Smooth muscle cell (in vitro differentiated cells): ENCODE data around the gene POMZP3. TPM values are rescaled to one million over a fixed set of nuclear protein-coding genes. Genes with fewer than 3 reads are reported as not detected.
"Not testable (repeated sequence)": the region's sequence is repeated elsewhere in the genome, so short reads cannot be mapped to it uniquely, and the experiment has no call there.

Source experiments
- DNase-seq: peaks from one replicate; lab custom pipeline; 2025; ENCODE audit not compliant: unreplicated experiment; lab: John Stamatoyannopoulos, UW
- H2AFZ ChIP-seq: fragments of 200-600 bp; sonication (generic); 2 replicates; pipeline ENCODE4 v1.6.0; 2016; ENCODE audit warnings: antibody characterized with exemption, low read depth, mild to moderate bottlenecking
- H3F3A ChIP-seq: fragments of 200-600 bp; sonication (generic); 2 replicates; pipeline ENCODE4 v1.6.0; 2017; ENCODE audit warnings: antibody characterized with exemption, low read depth
- H3K27ac ChIP-seq: fragments of 200-600 bp; sonication (generic); 2 replicates; pipeline ENCODE4 v1.5.1; 2016; ENCODE audit warnings: low read depth, mild to moderate bottlenecking
- H3K27me3 ChIP-seq: fragments of 200-600 bp; sonication (generic); 2 replicates; pipeline ENCODE4 v1.6.1; 2016; ENCODE audit warnings: low read depth, mild to moderate bottlenecking
- H3K36me3 ChIP-seq: fragments of 200-600 bp; sonication (generic); 2 replicates; pipeline ENCODE4 v1.5.1; 2016; ENCODE audit warnings: low read depth
- H3K4me1 ChIP-seq: fragments of 200-600 bp; sonication (generic); 2 replicates; pipeline ENCODE4 v1.5.1; 2016; ENCODE audit warnings: low read depth
- H3K4me2 ChIP-seq: fragments of 200-600 bp; sonication (generic); 2 replicates; pipeline ENCODE4 v1.6.0; 2016; ENCODE audit warnings: mild to moderate bottlenecking
- H3K4me3 ChIP-seq: fragments of 200-600 bp; sonication (generic); 2 replicates; pipeline ENCODE4 v1.5.1; 2016; ENCODE audit warnings: mild to moderate bottlenecking
- H3K79me2 ChIP-seq: fragments of 200-600 bp; sonication (generic); 2 replicates; pipeline ENCODE4 v1.6.0; 2016; ENCODE audit warnings: low read depth, mild to moderate bottlenecking
- H3K9ac ChIP-seq: fragments of 200-600 bp; sonication (generic); 2 replicates; pipeline ENCODE4 v1.6.0; 2016; ENCODE audit warnings: low read depth
- H3K9me3 ChIP-seq: fragments of 200-600 bp; sonication (generic); replicated peaks from 2 replicates; pipeline ENCODE4 v1.5.1; 2016; ENCODE audit warnings: low read depth
- H4K20me1 ChIP-seq: fragments of 200-600 bp; sonication (generic); 2 replicates; pipeline ENCODE4 v1.6.0; 2016; ENCODE audit warnings: low read depth
- WGBS: methylation state at CpG from one replicate; pipeline ENCODE4 v1.1.7; 2016; ENCODE audit warnings: low lambda C conversion rate; 5-methylcytosine and 5-hydroxymethylcytosine counted together
- polyA plus RNA-seq: library from polyadenylated mRNA; unstranded; fragments of >200 nt; fragmentation: Nextera tagmentation; extraction: Ambion mirVana; gene quantifications from 2 replicates; pipeline ENCODE4 v1.2.1, GENCODE V29; 2016
- total RNA-seq: library from RNA; depleted of rRNA; stranded (reverse); fragments of >200 nt; gene quantifications from 2 replicates; pipeline ENCODE4 v1.2.3, GENCODE V29; 2014

Gene POMZP3
- total and polyA plus RNA-seq, 2 experiments from 2014 or later, result 0.45 to 7.3 TPM

- not testable (repeated sequence) for H3K4me1 ChIP-seq, H3K36me3 ChIP-seq, H3K9me3 ChIP-seq, H3K27me3 ChIP-seq, H3K27ac ChIP-seq, DNase-seq, H3K9ac ChIP-seq, H3K4me2 ChIP-seq, H3K4me3 ChIP-seq, H2AFZ ChIP-seq, H3F3A ChIP-seq
- H3K79me2 ChIP-seq, result peaks cover 32% of the 10 kb centered on the region
- peaks cover 11% of the 10 kb centered on the region for H4K20me1 ChIP-seq
These were observed 59.3 kb downstream of the POMZP3 start for GRCh38 chr7:76567753-76568152.

- H3K9ac ChIP-seq, H2AFZ ChIP-seq, H3K27ac ChIP-seq, H3K36me3 ChIP-seq, H3F3A ChIP-seq, H3K4me2 ChIP-seq, H3K4me1 ChIP-seq, H3K4me3 ChIP-seq, DNase-seq, H3K9me3 ChIP-seq, H3K27me3 ChIP-seq: not testable (repeated sequence)
- peaks cover 32% of the 10 kb centered on the region for H3K79me2 ChIP-seq
- H4K20me1 ChIP-seq, result peaks cover 11% of the 10 kb centered on the region
- WGBS, result over 99% methylated on average over 4 of the region's 4 CpGs
These were observed 59.8 kb downstream of the POMZP3 start for GRCh38 chr7:76567311-76567710.

GRCh38 chr7:76565001-76565400, 62.1 kb downstream of the POMZP3 start:
- not testable (repeated sequence) for H3K4me2 ChIP-seq, H3K9me3 ChIP-seq, H2AFZ ChIP-seq, H3K27me3 ChIP-seq, H3K4me3 ChIP-seq, H3K27ac ChIP-seq, H4K20me1 ChIP-seq, H3K4me1 ChIP-seq, H3K9ac ChIP-seq, H3F3A ChIP-seq, DNase-seq, H3K36me3 ChIP-seq
- 91% methylated on average over 3 of the region's 3 CpGs for WGBS
- peaks cover 42% of the 10 kb centered on the region for H3K79me2 ChIP-seq

- not testable (repeated sequence) for H4K20me1 ChIP-seq, H3K9me3 ChIP-seq, H3K9ac ChIP-seq, DNase-seq, H3K4me2 ChIP-seq, H3K27me3 ChIP-seq, H3K27ac ChIP-seq, H3K36me3 ChIP-seq, H2AFZ ChIP-seq, H3F3A ChIP-seq, H3K4me1 ChIP-seq, H3K4me3 ChIP-seq
- peaks cover 47% of the 10 kb centered on the region for H3K79me2 ChIP-seq
- WGBS, result 100% methylated on average over 3 of the region's 3 CpGs
These were observed 65.7 kb downstream of the POMZP3 start for GRCh38 chr7:76561342-76561741.

GRCh38 chr7:76560157-76560556, 66.9 kb downstream of the POMZP3 start:
- H3K4me3 ChIP-seq, H3K9me3 ChIP-seq, H3K4me2 ChIP-seq, H2AFZ ChIP-seq, H3K36me3 ChIP-seq, H3K4me1 ChIP-seq, H3K9ac ChIP-seq, H3K27ac ChIP-seq, H3K27me3 ChIP-seq, H3F3A ChIP-seq, DNase-seq: not testable (repeated sequence)
- peaks cover 12% of the 10 kb centered on the region for H4K20me1 ChIP-seq
- H3K79me2 ChIP-seq, result peaks cover 47% of the 10 kb centered on the region
- WGBS, result 95% methylated on average over 3 of the region's 4 CpGs

Other genes starting within 250 kb of the POMZP3 start
- 2.3 and 3.7 TPM in 2 replicates for gene SSC4D, start 217.6 kb downstream of the POMZP3 start, total RNA-seq
- 2.2 and 7.1 TPM in 2 replicates for gene SSC4D, start 217.6 kb downstream of the POMZP3 start, polyA plus RNA-seq
- gene ZP3, start 202.3 kb downstream of the POMZP3 start, total RNA-seq, result 1.3 TPM in 1 of 2 replicates, not detected in the other
- 1.6 TPM in 1 of 2 replicates, not detected in the other for gene ZP3, start 202.3 kb downstream of the POMZP3 start, polyA plus RNA-seq
- gene DTX2, start 165.6 kb downstream of the POMZP3 start, total RNA-seq, result 7.9 and 9.8 TPM in 2 replicates
- 12.5 and 20.7 TPM in 2 replicates for gene DTX2, start 165.6 kb downstream of the POMZP3 start, polyA plus RNA-seq
- gene UPK3B, start 116.7 kb downstream of the POMZP3 start, total RNA-seq, result not detected in 2 replicates
- 1.1 TPM in 1 of 2 replicates, not detected in the other for gene UPK3B, start 116.7 kb downstream of the POMZP3 start, polyA plus RNA-seq
- gene SPDYE16, start 84.0 kb downstream of the POMZP3 start, total RNA-seq, result not detected in 2 replicates
- 0.71 TPM in 1 of 2 replicates, not detected in the other for gene SPDYE16, start 84.0 kb downstream of the POMZP3 start, polyA plus RNA-seq